Measurements from ENCODE around the gene TAF11L4.
"Not testable (repeated sequence)": the region's sequence is repeated elsewhere in the genome, so short reads cannot be mapped to it uniquely, and the experiment has no call there.

DNA sequence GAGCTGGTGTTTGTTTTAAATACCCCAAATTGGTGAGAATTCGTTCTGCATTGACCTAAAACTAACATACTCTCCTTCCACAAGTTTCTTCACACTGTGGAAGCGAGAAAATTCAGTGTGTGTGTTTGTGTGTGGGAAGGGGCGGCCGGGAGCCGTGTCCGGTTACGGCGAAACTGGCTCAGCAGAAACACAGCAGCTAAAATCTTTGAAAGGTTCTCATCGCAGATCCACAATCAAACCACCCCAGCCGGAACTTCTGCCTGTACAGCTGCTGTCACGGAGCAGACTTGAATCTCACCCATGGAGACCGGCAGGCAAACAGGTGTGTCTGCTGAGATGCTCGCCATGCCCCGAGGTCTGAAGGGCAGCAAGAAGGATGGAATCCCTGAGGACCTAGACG, 3.5 kb upstream of the TAF11L4 start, which contains the start of gene TAF11L3:
- TF ChIP-seq, protein P1, sequence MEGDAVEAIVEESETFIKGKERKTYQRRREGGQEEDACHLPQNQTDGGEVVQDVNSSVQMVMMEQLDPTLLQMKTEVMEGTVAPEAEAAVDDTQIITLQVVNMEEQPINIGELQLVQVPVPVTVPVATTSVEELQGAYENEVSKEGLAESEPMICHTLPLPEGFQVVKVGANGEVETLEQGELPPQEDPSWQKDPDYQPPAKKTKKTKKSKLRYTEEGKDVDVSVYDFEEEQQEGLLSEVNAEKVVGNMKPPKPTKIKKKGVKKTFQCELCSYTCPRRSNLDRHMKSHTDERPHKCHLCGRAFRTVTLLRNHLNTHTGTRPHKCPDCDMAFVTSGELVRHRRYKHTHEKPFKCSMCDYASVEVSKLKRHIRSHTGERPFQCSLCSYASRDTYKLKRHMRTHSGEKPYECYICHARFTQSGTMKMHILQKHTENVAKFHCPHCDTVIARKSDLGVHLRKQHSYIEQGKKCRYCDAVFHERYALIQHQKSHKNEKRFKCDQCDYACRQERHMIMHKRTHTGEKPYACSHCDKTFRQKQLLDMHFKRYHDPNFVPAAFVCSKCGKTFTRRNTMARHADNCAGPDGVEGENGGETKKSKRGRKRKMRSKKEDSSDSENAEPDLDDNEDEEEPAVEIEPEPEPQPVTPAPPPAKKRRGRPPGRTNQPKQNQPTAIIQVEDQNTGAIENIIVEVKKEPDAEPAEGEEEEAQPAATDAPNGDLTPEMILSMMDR (IDR thresholded peaks at IDR 0.05) = not testable (repeated sequence)
- TF ChIP-seq POLR2A (IDR thresholded peaks at IDR 0.05) = not testable (repeated sequence)

Data from esophagus squamous epithelium (tissue), 4 donors.